NB4 (cell line): ENCODE measurements around the gene SUSD4.

Source experiments
- MAX ChIP-seq: IDR thresholded peaks from 2 replicates; pipeline ENCODE4 v1.6.1; 2011; ENCODE audit warnings: low read depth, low read length
- MYC ChIP-seq: IDR thresholded peaks from 2 replicates; pipeline ENCODE4 v1.6.1; 2011; ENCODE audit warnings: low read depth, low read length
- POLR2A ChIP-seq: IDR thresholded peaks from 2 replicates; pipeline ENCODE4 v1.6.1; 2011; ENCODE audit warnings: mild to moderate bottlenecking; ENCODE audit not compliant: insufficient read length; ENCODE audit errors: extremely low read depth
- TF ChIP-seq, protein P1 (sequence below): IDR thresholded peaks from one replicate; pipeline ENCODE4 v1.5.1; 2012; ENCODE audit warnings: low read depth, low read length

DNA sequence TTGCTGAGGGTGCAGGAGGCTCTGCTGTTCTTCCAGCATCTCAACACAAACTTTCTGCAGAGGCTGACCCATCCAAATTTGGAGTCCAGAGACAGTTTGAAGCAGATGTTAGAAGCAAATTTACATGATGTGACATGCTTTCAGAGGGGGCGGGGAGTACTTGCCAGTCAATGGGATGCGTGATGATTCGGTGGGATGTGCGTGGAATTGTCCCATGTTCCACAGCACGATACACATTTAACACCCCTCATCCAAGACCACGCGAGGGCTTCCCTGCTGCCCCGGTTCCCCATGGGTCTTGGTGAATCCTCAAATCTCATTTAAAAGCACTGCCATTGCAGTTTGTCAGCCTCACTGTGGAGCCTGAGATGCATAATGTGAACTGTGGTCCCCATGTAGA lies 142.3 kb downstream of the SUSD4 start:
- TF ChIP-seq, protein P1, sequence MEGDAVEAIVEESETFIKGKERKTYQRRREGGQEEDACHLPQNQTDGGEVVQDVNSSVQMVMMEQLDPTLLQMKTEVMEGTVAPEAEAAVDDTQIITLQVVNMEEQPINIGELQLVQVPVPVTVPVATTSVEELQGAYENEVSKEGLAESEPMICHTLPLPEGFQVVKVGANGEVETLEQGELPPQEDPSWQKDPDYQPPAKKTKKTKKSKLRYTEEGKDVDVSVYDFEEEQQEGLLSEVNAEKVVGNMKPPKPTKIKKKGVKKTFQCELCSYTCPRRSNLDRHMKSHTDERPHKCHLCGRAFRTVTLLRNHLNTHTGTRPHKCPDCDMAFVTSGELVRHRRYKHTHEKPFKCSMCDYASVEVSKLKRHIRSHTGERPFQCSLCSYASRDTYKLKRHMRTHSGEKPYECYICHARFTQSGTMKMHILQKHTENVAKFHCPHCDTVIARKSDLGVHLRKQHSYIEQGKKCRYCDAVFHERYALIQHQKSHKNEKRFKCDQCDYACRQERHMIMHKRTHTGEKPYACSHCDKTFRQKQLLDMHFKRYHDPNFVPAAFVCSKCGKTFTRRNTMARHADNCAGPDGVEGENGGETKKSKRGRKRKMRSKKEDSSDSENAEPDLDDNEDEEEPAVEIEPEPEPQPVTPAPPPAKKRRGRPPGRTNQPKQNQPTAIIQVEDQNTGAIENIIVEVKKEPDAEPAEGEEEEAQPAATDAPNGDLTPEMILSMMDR = no peak
- TF ChIP-seq POLR2A (no peak), MYC (no peak), MAX (no peak)
